ENCODE measurements around the gene TNN.
"Not testable (repeated sequence)": the region's sequence is repeated elsewhere in the genome, so short reads cannot be mapped to it uniquely, and the experiment has no call there.

TNN gene, protein sequence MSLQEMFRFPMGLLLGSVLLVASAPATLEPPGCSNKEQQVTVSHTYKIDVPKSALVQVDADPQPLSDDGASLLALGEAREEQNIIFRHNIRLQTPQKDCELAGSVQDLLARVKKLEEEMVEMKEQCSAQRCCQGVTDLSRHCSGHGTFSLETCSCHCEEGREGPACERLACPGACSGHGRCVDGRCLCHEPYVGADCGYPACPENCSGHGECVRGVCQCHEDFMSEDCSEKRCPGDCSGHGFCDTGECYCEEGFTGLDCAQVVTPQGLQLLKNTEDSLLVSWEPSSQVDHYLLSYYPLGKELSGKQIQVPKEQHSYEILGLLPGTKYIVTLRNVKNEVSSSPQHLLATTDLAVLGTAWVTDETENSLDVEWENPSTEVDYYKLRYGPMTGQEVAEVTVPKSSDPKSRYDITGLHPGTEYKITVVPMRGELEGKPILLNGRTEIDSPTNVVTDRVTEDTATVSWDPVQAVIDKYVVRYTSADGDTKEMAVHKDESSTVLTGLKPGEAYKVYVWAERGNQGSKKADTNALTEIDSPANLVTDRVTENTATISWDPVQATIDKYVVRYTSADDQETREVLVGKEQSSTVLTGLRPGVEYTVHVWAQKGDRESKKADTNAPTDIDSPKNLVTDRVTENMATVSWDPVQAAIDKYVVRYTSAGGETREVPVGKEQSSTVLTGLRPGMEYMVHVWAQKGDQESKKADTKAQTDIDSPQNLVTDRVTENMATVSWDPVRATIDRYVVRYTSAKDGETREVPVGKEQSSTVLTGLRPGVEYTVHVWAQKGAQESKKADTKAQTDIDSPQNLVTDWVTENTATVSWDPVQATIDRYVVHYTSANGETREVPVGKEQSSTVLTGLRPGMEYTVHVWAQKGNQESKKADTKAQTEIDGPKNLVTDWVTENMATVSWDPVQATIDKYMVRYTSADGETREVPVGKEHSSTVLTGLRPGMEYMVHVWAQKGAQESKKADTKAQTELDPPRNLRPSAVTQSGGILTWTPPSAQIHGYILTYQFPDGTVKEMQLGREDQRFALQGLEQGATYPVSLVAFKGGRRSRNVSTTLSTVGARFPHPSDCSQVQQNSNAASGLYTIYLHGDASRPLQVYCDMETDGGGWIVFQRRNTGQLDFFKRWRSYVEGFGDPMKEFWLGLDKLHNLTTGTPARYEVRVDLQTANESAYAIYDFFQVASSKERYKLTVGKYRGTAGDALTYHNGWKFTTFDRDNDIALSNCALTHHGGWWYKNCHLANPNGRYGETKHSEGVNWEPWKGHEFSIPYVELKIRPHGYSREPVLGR (N-terminal part only)

GRCh38 chr1:175067362-175068106 lies at the start of gene TNN:
Gene TNN (plus strand): TSS chr1:175067833. CDS start chr1:175077419, 9,586 bp downstream.
- H3K4me1 ChIP-seq (ENCODE audit: control insufficient read depth in 1 of 2, insufficient read depth in 1 of 2, low read depth in 1 of 2, low read length in 1 of 2): peaks cover 4% of the 10 kb centered on the region in 2 experiments
- H3K36me3 ChIP-seq: no peaks in the 10 kb centered on the region
- no peaks in the 10 kb centered on the region for H3K27me3 ChIP-seq
- no peak within 1 kb of the TSS for H3K27ac ChIP-seq
- H3K9me3 ChIP-seq: no peaks in the 10 kb centered on the region
- TF ChIP-seq, protein P1, sequence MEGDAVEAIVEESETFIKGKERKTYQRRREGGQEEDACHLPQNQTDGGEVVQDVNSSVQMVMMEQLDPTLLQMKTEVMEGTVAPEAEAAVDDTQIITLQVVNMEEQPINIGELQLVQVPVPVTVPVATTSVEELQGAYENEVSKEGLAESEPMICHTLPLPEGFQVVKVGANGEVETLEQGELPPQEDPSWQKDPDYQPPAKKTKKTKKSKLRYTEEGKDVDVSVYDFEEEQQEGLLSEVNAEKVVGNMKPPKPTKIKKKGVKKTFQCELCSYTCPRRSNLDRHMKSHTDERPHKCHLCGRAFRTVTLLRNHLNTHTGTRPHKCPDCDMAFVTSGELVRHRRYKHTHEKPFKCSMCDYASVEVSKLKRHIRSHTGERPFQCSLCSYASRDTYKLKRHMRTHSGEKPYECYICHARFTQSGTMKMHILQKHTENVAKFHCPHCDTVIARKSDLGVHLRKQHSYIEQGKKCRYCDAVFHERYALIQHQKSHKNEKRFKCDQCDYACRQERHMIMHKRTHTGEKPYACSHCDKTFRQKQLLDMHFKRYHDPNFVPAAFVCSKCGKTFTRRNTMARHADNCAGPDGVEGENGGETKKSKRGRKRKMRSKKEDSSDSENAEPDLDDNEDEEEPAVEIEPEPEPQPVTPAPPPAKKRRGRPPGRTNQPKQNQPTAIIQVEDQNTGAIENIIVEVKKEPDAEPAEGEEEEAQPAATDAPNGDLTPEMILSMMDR (IDR thresholded peaks at IDR 0.05): no peak
- H3K4me3 ChIP-seq (ENCODE audit: low read depth in 1 of 2, low read length in 1 of 2): no peak within 1 kb of the TSS

DNA sequence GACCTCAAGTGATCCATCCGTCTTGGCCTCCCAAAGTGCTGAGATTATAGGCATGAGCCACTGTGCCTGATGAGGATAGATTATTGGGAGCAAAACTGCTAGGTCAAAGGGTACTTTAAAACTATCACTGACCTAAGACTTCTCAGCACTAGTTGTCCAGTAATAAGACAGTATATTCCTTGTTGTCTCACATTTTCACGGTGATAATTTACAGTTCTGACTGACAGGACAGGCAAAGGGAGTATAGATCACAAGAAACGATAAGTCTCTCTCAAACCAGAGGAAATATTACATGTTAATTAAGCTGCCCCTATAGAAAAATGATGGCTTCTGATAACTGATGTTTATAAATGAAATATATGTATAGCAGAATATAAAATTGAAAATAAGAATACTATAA lies 48.1 kb upstream of the TNN start:
- Histone ChIP-seq H3K36me3 (peaks cover 29% of the 10 kb centered on the region), H3K27ac (no peak overlapping the region), H3K4me3 (ENCODE audit: low read depth in 1 of 2, low read length in 1 of 2) (no peak overlapping the region), H3K4me1 (ENCODE audit: control insufficient read depth in 1 of 2, insufficient read depth in 1 of 2, low read depth in 1 of 2, low read length in 1 of 2) (peaks cover 18 to 25% of the 10 kb centered on the region in 2 experiments), H3K27me3 (no peaks in the 10 kb centered on the region), H3K9me3 (no peaks in the 10 kb centered on the region)
- TF ChIP-seq, protein P1 (IDR thresholded peaks at IDR 0.05): no peak

GRCh38 chr1:175023043-175023921 lies 44.4 kb upstream of the TNN start, which contains the start of gene MRPS14:
Gene MRPS14 (minus strand): TSS chr1:175023425. CDS start chr1:175023408, 17 bp downstream.
- Histone ChIP-seq H3K9me3 (no peaks in the 10 kb centered on the region), H3K4me3 (ENCODE audit: low read depth in 1 of 2, low read length in 1 of 2) (peak within 1 kb of the TSS; percentile 73 to 99), H3K4me1 (ENCODE audit: control insufficient read depth in 1 of 2, insufficient read depth in 1 of 2, low read depth in 1 of 2, low read length in 1 of 2) (peaks cover 18 to 25% of the 10 kb centered on the region in 2 experiments), H3K27ac (peak within 1 kb of the TSS; percentile 72), H3K27me3 (no peaks in the 10 kb centered on the region), H3K36me3 (peaks cover 2% of the 10 kb centered on the region)
- TF ChIP-seq, protein P1 (IDR thresholded peaks at IDR 0.05): peak; percentile 31

GRCh38 chr1:175023922-175024242 lies 43.8 kb upstream of the TNN start:
- not testable (repeated sequence) for H3K36me3 ChIP-seq, H3K27me3 ChIP-seq, H3K9me3 ChIP-seq
- Histone ChIP-seq H3K4me1 (ENCODE audit: control insufficient read depth in 1 of 2, insufficient read depth in 1 of 2, low read depth in 1 of 2, low read length in 1 of 2) (peaks cover 16 to 23% of the 10 kb centered on the region in 2 experiments), H3K27ac (peak overlapping the region; percentile 72), H3K4me3 (ENCODE audit: low read depth in 1 of 2, low read length in 1 of 2) (peak overlapping the region; percentile 73 to 99)

DNA sequence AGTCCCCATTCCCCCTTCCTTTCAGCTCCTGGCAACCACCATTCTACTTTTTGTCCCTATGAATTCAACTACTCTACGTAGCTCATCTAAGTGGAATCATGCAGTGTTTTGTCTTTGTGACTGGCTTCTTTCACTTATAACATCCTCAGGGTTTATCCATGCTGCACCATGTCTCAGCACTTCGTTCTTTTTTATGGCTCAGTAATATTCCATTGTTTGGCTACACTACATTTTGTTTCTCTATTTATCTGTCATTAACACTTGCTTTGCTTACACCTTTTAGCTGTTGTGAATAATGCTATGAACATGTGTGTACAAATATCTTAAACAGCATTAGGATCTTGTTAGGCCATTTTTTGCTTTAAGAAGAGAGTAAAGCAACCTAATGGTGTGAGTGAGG lies 42.9 kb upstream of the TNN start:
- TF ChIP-seq, protein P1 (IDR thresholded peaks at IDR 0.05): no peak
- no peaks in the 10 kb centered on the region for H3K36me3 ChIP-seq

More for the DNA sequence above, 42.9 kb upstream of the TNN start:
- no peaks in the 10 kb centered on the region for H3K27me3 ChIP-seq
- peaks cover 21% of the 10 kb centered on the region in 2 experiments for H3K4me1 ChIP-seq (ENCODE audit: control insufficient read depth in 1 of 2, insufficient read depth in 1 of 2, low read depth in 1 of 2, low read length in 1 of 2)
- no peak overlapping the region for H3K4me3 ChIP-seq (ENCODE audit: low read depth in 1 of 2, low read length in 1 of 2)
- H3K9me3 ChIP-seq: no peaks in the 10 kb centered on the region
- no peak overlapping the region for H3K27ac ChIP-seq
